Activated naive CD4-positive, alpha-beta T cell treated with anti-CD3 and anti-CD28 coated beads, Interleukin-2, amount 50 U/mL, for 72 hours (primary cell): ENCODE measurements around the gene HBG1. TPM values are rescaled to one million over a fixed set of nuclear protein-coding genes. Genes with fewer than 3 reads are reported as not detected.

ENCODE experiments used
- ATAC-seq, 2 donors: fragments of 150-1000 bp; cut with Tn5 transposase; 2 replicates each; pipeline ENCODE4 v1.10.0; 2021; ENCODE audit warnings: mild to moderate bottlenecking in 2 of 2, moderate library complexity in 2 of 2
- DNase-seq, 2 donors: peaks; one replicate each; pipeline ENCODE4 v3.0.0; 2021 to 2022; ENCODE audit warnings: low spot score in 2 of 2
- H3K27ac Mint-ChIP-seq, 2 donors: one replicate each; pipeline ENCODE4 v1.8.0; 2022; ENCODE audit warnings: mild to moderate bottlenecking in 2 of 2, mixed read lengths in 2 of 2
- H3K36me3 Mint-ChIP-seq, 2 donors: one replicate each; pipeline ENCODE4 v1.8.0; 2022; ENCODE audit warnings: mixed read lengths in 2 of 2
- H3K9me3 Mint-ChIP-seq, 2 donors: one replicate each; pipeline ENCODE4 v1.8.0; 2022; ENCODE audit warnings: mixed read lengths in 2 of 2
- total RNA-seq, 2 donors: library from RNA; stranded (reverse); gene quantifications; one replicate each; pipeline ENCODE4 v1.2.3, GENCODE V29; 2022

Gene HBG1
- total RNA-seq, 2 donors from 2014 or later: not detected

GRCh38 chr11:5223686-5224085, 26.0 kb downstream of the HBG1 start:
- ATAC-seq: no peak
- no peak overlapping the region for H3K27ac Mint-ChIP-seq

GRCh38 chr11:5223146-5223545, 26.5 kb downstream of the HBG1 start:
- no peak for ATAC-seq
- H3K27ac Mint-ChIP-seq: no peak overlapping the region
- no peaks in the 10 kb centered on the region for H3K36me3 Mint-ChIP-seq
- no peak for DNase-seq
- peaks cover 9 to 10% of the 10 kb centered on the region in 2 donors for H3K9me3 Mint-ChIP-seq

More at GRCh38 chr11:5223686-5224085, 26.0 kb downstream of the HBG1 start:
- DNase-seq: no peak
- peaks cover 8 to 10% of the 10 kb centered on the region in 2 donors for H3K9me3 Mint-ChIP-seq
- no peaks in the 10 kb centered on the region for H3K36me3 Mint-ChIP-seq

GRCh38 chr11:5210376-5210885, 39.2 kb downstream of the HBG1 start:
- Mint-ChIP-seq H3K36me3 (no peaks in the 10 kb centered on the region), H3K9me3 (no peaks in the 10 kb centered on the region), H3K27ac (no peak overlapping the region)
- no peak for ATAC-seq
- DNase-seq: no peak

GRCh38 chr11:5204787-5205186, 44.9 kb downstream of the HBG1 start:
- H3K9me3 Mint-ChIP-seq: no peaks in the 10 kb centered on the region
- no peak for ATAC-seq

GRCh38 chr11:5203366-5203765, 46.3 kb downstream of the HBG1 start:
- ATAC-seq (no peak), DNase-seq (no peak)
- Mint-ChIP-seq H3K36me3 (no peaks in the 10 kb centered on the region), H3K27ac (no peak overlapping the region), H3K9me3 (no peaks in the 10 kb centered on the region)

More at GRCh38 chr11:5204787-5205186, 44.9 kb downstream of the HBG1 start:
- no peak overlapping the region for H3K27ac Mint-ChIP-seq
- H3K36me3 Mint-ChIP-seq: no peaks in the 10 kb centered on the region
- DNase-seq: no peak

- no peaks in the 10 kb centered on the region for H3K36me3 Mint-ChIP-seq
- no peak for ATAC-seq
- no peak within 1 kb of the TSS for H3K27ac Mint-ChIP-seq
- H3K9me3 Mint-ChIP-seq: no peaks in the 10 kb centered on the region
- no peak for DNase-seq
These were observed 49.1 kb downstream of the HBG1 start, which contains the start of gene OR51V1 for GRCh38 chr11:5200582-5200981. TSS of gene OR51V1 (minus strand) at chr11:5200682. CDS start at chr11:5200682, 0 bp downstream.

GRCh38 chr11:5198285-5198684, 51.4 kb downstream of the HBG1 start:
- no peak overlapping the region for H3K27ac Mint-ChIP-seq
- H3K9me3 Mint-ChIP-seq: peaks cover under 1 to 1% of the 10 kb centered on the region in 2 donors
- DNase-seq: no peak
- ATAC-seq: no peak
- H3K36me3 Mint-ChIP-seq: no peaks in the 10 kb centered on the region

Other genes with a start within 250 kb of the HBG1 start
- not detected for gene OR52J3, start 203.3 kb downstream of the HBG1 start, total RNA-seq
- gene OR52E2, start 190.2 kb downstream of the HBG1 start, total RNA-seq: not detected
- not detected for gene OR52E1, start 180.3 kb downstream of the HBG1 start, total RNA-seq
- not detected for gene OR52A5, start 111.5 kb downstream of the HBG1 start, total RNA-seq
- gene OR52A1, start 95.1 kb downstream of the HBG1 start, total RNA-seq: not detected
- gene OR51V1, start 49.2 kb downstream of the HBG1 start, total RNA-seq: not detected
- gene HBB, start 22.8 kb downstream of the HBG1 start, total RNA-seq: not detected
- gene HBD, start 15.4 kb downstream of the HBG1 start, total RNA-seq: 1 to 10 TPM in 1 of 2 donors, not detected in 1; 1.6 TPM
- gene HBG2, start 4.9 kb upstream of the HBG1 start, total RNA-seq: under 1 TPM in 1 of 2 donors, not detected in 1; 0.41 TPM
- gene HBE1, start 20.1 kb upstream of the HBG1 start, total RNA-seq: not detected
- gene OR51B4, start 52.1 kb upstream of the HBG1 start, total RNA-seq: not detected
- gene OR51B2, start 74.4 kb upstream of the HBG1 start, total RNA-seq: not detected
- under 1 TPM in 1 of 2 donors, not detected in 1; 0.34 TPM for gene OR51B5, start 93.7 kb upstream of the HBG1 start, total RNA-seq
- not detected for gene OR51B6, start 101.7 kb upstream of the HBG1 start, total RNA-seq
- not detected for gene OR51M1, start 134.0 kb upstream of the HBG1 start, total RNA-seq
- not detected for gene OR51Q1, start 172.3 kb upstream of the HBG1 start, total RNA-seq
- not detected for gene OR51I1, start 191.7 kb upstream of the HBG1 start, total RNA-seq
- not detected for gene OR51I2, start 199.5 kb upstream of the HBG1 start, total RNA-seq
- not detected for gene OR52D1, start 238.8 kb upstream of the HBG1 start, total RNA-seq